ENCODE measurements around the gene ACOT7.
A peak's percentile ranks its signal among the peaks of the same experiment; 100 is the strongest.

The ACOT7 gene

GRCh38 chr1:6245869-6246496 lies 147.6 kb downstream of the ACOT7 start:
- peak; percentile 76 for DNase-seq

GRCh38 chr1:6245086-6245868 lies 148.3 kb downstream of the ACOT7 start:
- peak; percentile 93 for DNase-seq

- no peak for DNase-seq
Measured at GRCh38 chr1:6244401-6245049, 149.0 kb downstream of the ACOT7 start.

- no peak for DNase-seq
Measured at GRCh38 chr1:6243993-6244392, 149.6 kb downstream of the ACOT7 start, which contains the start of gene HES3. Gene HES3, plus strand, starts transcription at chr1:6244179. Its CDS starts 187 bp downstream, at chr1:6244366.

- DNase-seq = no peak
Measured at GRCh38 chr1:6243053-6243834, 150.3 kb downstream of the ACOT7 start.

GRCh38 chr1:6241887-6242740 lies 151.5 kb downstream of the ACOT7 start:
- no peak for DNase-seq

- no peak for DNase-seq
Measured at GRCh38 chr1:6241107-6241886, 152.3 kb downstream of the ACOT7 start.

GRCh38 chr1:6239950-6240768 lies 153.4 kb downstream of the ACOT7 start:
- no peak for DNase-seq

GRCh38 chr1:6239213-6239752 lies 154.3 kb downstream of the ACOT7 start:
- no peak for DNase-seq

- no peak for DNase-seq
Measured at GRCh38 chr1:6237093-6237492, 156.5 kb downstream of the ACOT7 start.

- peak; percentile 52 for DNase-seq
Measured at GRCh38 chr1:6235296-6235677, 158.3 kb downstream of the ACOT7 start.

- DNase-seq = no peak
Measured at GRCh38 chr1:6234502-6235295, 158.9 kb downstream of the ACOT7 start.

GRCh38 chr1:6233376-6233775 lies 160.2 kb downstream of the ACOT7 start:
- no peak for DNase-seq

- DNase-seq = no peak
Measured at GRCh38 chr1:6225651-6226050, 167.9 kb downstream of the ACOT7 start.

GRCh38 chr1:6224718-6225117 lies 168.8 kb downstream of the ACOT7 start:
- DNase-seq = no peak

GRCh38 chr1:6223617-6224016 lies 169.9 kb downstream of the ACOT7 start:
- no peak for DNase-seq

- DNase-seq = no peak
Measured at GRCh38 chr1:6222636-6223035, 170.9 kb downstream of the ACOT7 start.

- DNase-seq = no peak
Measured at GRCh38 chr1:6221210-6221784, 172.3 kb downstream of the ACOT7 start.

GRCh38 chr1:6220236-6220635 lies 173.3 kb downstream of the ACOT7 start:
- DNase-seq = no peak
